ENCODE results near the gene FLYWCH2. TPM values are rescaled to one million over a fixed set of nuclear protein-coding genes. Genes with fewer than 3 reads are reported as not detected.

The FLYWCH2 gene, protein sequence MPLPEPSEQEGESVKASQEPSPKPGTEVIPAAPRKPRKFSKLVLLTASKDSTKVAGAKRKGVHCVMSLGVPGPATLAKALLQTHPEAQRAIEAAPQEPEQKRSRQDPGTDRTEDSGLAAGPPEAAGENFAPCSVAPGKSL
- polyA plus RNA-seq (ENCODE audit: insufficient read length in 3 of 3) = 10 to 100 TPM; 15.5 to 30.4 (median 30.0) TPM
- long read RNA-seq, donor 1, transcript FLYWCH2-202 (4 exons, 1,036 nt) = major isoform, 13 of 44 reads
- long read RNA-seq, donor 1, transcript FLYWCH2-203 (3 exons, 754 nt) = minor isoform, 7 of 44 reads
- long read RNA-seq, donor 1, partial matches to known transcripts = 23 of 44 reads
- long read RNA-seq, donor 1, other reads (novel, unspliced or antisense) = 0 of 44 reads
- long read RNA-seq, donor 2, transcript FLYWCH2-202 (4 exons, 1,036 nt) = major isoform, 23 of 40 reads
- long read RNA-seq, donor 2, partial matches to known transcripts = 16 of 40 reads
- long read RNA-seq, donor 2, other reads (novel, unspliced or antisense) = 0 of 40 reads
- long read RNA-seq, donor 3, transcript FLYWCH2-203 (3 exons, 754 nt) = minor isoform, 5 of 45 reads
- long read RNA-seq, donor 3, transcript FLYWCH2-202 (4 exons, 1,036 nt) = major isoform, 24 of 45 reads
- long read RNA-seq, donor 3, partial matches to known transcripts = 14 of 45 reads
- long read RNA-seq, donor 3, other reads (novel, unspliced or antisense) = 0 of 45 reads
- long read RNA-seq, donor 4, transcript FLYWCH2-202 (4 exons, 1,036 nt) = major isoform, 10 of 12 reads
- long read RNA-seq, donor 4, partial matches to known transcripts = 0 of 12 reads
- long read RNA-seq, donor 4, other reads (novel, unspliced or antisense) = 0 of 12 reads
- long read RNA-seq, donor 5 = 0 reads
- long read RNA-seq, donor 6, transcript FLYWCH2-202 (4 exons, 1,036 nt) = major isoform, 15 of 24 reads
- long read RNA-seq, donor 6, partial matches to known transcripts = 5 of 24 reads
- long read RNA-seq, donor 6, other reads (novel, unspliced or antisense) = 0 of 24 reads
- long read RNA-seq, donor 7, transcript FLYWCH2-203 (3 exons, 754 nt) = minor isoform, 5 of 43 reads
- long read RNA-seq, donor 7, transcript FLYWCH2-202 (4 exons, 1,036 nt) = major isoform, 24 of 43 reads
- long read RNA-seq, donor 7, partial matches to known transcripts = 14 of 43 reads
- long read RNA-seq, donor 7, other reads (novel, unspliced or antisense) = 0 of 43 reads
- long read RNA-seq, donor 8 = 0 reads
- long read RNA-seq, donor 9, transcript FLYWCH2-202 (4 exons, 1,036 nt) = major isoform, 17 of 27 reads
- long read RNA-seq, donor 9, partial matches to known transcripts = 8 of 27 reads
- long read RNA-seq, donor 9, other reads (novel, unspliced or antisense) = 0 of 27 reads
- long read RNA-seq, donor 10, transcript FLYWCH2-202 (4 exons, 1,036 nt) = major isoform, 15 of 28 reads
- long read RNA-seq, donor 10, partial matches to known transcripts = 9 of 28 reads
- long read RNA-seq, donor 10, other reads (novel, unspliced or antisense) = 0 of 28 reads
- long read RNA-seq, donor 11, transcript FLYWCH2-202 (4 exons, 1,036 nt) = major isoform, 22 of 27 reads
- long read RNA-seq, donor 11, partial matches to known transcripts = 5 of 27 reads
- long read RNA-seq, donor 11, other reads (novel, unspliced or antisense) = 0 of 27 reads
- long read RNA-seq, donor 12, partial matches to known transcripts = 0 of 6 reads
- long read RNA-seq, donor 12, other reads (novel, unspliced or antisense) = 0 of 6 reads
- long read RNA-seq, donor 13 = 0 reads
- long read RNA-seq, donor 14, transcript FLYWCH2-202 (4 exons, 1,036 nt) = major isoform, 24 of 32 reads
- long read RNA-seq, donor 14, partial matches to known transcripts = 5 of 32 reads
- long read RNA-seq, donor 14, other reads (novel, unspliced or antisense) = 0 of 32 reads
- long read RNA-seq, donor 15, transcript FLYWCH2-202 (4 exons, 1,036 nt) = major isoform, 5 of 7 reads
- long read RNA-seq, donor 15, partial matches to known transcripts = 0 of 7 reads
- long read RNA-seq, donor 15, other reads (novel, unspliced or antisense) = 0 of 7 reads
- long read RNA-seq, donor 16, transcript FLYWCH2-202 (4 exons, 1,036 nt) = major isoform, 33 of 57 reads
- long read RNA-seq, donor 16, partial matches to known transcripts = 23 of 57 reads
- long read RNA-seq, donor 16, other reads (novel, unspliced or antisense) = 0 of 57 reads

DNA sequence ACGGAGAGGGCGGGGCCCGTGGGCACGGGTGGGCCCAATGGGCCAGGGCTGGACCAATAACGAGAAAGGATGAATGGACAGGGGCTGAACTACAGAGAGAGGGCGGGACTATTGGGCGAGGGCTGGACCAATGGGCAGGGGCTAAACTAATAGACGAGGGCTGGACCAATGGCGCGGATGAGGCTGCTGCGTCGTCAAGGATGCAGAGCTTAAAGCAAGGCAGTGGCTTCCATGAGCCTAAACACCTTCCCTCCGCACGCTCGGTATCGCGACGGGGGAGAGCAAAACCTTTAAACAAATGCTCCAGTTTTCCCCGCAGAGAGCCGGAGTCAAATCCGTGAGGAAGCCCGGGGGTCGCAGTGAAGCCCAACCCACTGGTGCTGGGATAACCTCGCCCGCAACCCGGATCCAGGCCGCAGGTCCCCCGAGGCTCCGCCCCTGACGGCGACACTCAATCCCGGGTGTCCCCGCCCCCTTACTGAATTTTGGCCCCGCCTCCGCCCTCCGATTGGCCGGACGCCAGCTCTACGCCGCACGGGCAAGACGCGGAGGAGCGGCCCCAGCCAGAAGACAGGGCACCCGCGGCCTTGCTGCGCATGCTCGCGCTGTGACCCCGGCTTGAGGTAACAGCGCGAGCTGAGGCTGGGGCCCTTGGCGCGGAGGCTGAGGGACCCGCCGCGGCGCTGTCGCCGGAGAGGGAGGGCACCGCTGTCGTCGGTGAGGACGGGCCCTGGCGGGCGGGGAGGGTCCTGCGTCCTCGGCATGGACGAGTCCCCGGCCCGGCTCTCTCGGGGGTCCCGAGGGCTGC is at the start of gene FLYWCH2:
Gene FLYWCH2 (plus strand): TSS at position 566 of the 808 bp plus-strand sequence. CDS start 13,235 bp downstream, outside the sequence.
- peak; percentile 94 to 98 (median 97) for DNase-seq (ENCODE audit: extremely low read depth in 1 of 11, low read depth in 9 of 11, low spot score in 4 of 11)

DNA sequence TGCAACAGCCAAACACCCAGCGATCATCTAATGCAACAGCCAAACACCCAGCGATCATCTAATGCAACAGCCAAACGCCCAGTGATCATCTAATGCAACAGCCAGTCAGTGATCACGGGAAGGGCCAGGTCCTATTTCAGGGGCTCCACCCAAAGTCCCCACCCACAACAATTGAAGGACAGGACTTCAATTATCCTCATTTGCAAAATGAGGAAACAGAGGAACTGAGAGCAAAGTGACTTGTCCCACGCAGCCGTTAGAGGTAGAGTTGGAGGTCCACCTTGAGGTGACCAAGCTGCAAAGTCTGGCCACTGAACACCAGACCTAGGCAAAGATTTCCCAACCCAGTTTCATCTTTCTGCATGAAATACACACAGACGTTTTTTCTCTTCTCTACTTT is 49.2 kb upstream of the FLYWCH2 start:
- DNase-seq (ENCODE audit: extremely low read depth in 1 of 11, low read depth in 9 of 11, low spot score in 4 of 11) = no peak

DNA sequence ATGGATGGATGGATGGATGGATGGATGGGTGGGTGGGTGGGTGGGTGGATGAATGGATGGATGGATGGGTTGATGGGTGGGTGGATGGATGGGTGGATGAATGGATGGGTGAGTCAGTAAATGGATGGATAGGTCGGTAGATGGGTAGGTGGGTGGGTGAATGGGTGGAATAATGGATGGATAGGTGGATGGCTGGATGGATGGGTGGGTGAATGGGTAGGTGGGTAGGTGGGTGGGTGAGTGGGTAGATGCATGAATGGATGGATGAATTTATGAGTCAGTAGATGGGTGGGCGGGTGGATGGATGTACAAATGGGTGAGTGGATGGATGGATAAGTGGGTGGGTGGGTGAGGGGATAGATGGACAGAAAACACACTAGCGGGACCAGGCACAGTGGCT is 48.0 kb upstream of the FLYWCH2 start:
- DNase-seq (ENCODE audit: extremely low read depth in 1 of 11, low read depth in 9 of 11, low spot score in 4 of 11) = no peak

DNA sequence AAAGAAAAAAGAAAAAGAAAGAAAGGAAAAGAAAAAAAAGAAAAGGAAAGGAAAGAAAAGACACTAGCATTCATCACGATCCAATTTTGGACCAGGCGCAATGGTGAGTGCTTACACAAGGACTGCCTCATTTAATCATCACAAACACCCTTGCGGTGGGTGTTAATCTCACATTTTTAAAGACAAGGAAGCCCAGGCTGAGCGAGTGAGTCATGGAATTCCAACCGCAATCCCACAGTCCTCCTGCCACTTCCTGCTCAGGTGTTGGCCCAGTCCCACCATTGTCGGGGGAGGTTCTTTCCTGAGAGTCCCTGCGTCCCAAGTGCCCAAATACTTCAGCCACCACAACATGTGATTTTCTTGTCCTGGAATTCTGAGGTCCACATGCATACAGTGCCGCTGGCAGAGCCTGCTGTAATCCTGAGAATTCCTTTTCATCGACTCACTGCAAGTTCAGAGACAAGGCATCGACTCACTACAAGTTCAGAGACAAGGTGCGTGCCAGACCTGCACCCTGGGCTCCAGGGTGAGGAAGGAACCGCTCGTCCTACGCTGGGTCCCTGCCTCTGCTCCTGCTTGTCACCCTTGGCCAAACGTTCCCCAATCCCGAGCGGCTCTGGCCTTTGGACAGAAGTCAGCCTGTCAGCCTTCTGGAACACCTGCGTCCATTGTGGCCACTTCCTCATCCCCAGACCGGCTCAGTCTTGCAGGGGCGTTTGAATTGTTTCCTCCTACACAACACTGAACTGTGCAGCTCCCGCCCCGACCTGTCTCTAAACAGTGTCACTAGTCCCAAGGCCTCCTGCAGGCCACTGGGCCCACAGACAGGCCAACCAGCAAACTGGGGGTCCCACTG is 47.1 kb upstream of the FLYWCH2 start:
- no peak for DNase-seq (ENCODE audit: extremely low read depth in 1 of 11, low read depth in 9 of 11, low spot score in 4 of 11)

DNA sequence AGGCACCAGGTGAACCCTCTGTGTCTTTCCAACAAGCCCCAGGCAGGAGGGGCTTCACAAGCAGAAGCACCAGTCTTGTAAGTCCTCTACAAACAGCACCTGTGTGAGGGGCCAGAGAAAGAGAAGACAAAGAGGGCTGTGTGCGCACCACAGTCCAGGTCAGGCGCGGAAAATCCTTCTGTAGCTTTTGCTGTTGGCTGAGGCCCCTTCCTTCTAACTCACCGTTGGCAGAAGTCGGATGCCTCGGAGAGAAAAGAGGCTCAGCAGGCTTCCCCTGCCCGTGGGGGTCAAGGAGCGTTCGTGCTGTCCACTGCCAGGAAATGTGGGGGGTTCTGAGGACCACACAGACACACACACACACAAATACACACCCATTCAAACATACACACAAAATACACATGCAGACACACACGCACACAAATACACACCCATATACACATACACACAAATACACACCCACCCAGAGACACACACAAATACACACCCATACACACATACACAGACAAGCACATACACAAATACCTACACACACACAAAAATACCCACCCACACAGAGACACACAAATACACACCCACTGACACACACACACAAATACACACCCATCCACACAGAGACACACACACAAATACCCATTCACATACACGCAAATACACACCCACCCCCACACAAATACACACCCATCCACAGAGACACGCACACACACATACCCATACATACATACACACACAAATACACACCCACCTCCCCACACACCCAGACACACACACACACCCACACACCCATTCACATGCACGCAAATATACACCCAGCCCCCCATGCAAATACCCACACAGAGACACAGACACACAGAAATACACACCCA is 46.1 kb upstream of the FLYWCH2 start:
- DNase-seq (ENCODE audit: extremely low read depth in 1 of 11, low read depth in 9 of 11, low spot score in 4 of 11) = no peak

DNA sequence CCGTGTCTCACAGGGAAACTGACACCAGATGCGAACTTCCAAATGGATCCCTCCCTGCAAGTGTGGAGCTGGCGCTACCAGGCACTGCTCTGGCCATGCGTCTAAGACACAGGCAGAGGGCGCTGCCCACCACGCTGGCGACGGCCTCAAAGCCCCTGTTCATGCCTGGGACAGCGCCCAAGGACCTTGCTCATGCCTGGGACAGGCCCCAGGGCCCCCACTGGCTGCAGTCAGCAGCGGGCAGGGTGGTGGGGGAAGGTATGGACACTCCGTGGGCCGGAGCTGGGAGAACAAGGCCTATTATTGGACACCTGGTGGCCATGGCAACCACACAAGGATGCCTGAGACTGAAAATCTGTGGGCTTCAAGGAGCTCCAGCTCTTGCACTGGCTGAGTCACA is 44.1 kb upstream of the FLYWCH2 start:
- peak in 7 of 11 donors; percentile 37 to 57 (median 49) for DNase-seq (ENCODE audit: extremely low read depth in 1 of 11, low read depth in 9 of 11, low spot score in 4 of 11)

DNA sequence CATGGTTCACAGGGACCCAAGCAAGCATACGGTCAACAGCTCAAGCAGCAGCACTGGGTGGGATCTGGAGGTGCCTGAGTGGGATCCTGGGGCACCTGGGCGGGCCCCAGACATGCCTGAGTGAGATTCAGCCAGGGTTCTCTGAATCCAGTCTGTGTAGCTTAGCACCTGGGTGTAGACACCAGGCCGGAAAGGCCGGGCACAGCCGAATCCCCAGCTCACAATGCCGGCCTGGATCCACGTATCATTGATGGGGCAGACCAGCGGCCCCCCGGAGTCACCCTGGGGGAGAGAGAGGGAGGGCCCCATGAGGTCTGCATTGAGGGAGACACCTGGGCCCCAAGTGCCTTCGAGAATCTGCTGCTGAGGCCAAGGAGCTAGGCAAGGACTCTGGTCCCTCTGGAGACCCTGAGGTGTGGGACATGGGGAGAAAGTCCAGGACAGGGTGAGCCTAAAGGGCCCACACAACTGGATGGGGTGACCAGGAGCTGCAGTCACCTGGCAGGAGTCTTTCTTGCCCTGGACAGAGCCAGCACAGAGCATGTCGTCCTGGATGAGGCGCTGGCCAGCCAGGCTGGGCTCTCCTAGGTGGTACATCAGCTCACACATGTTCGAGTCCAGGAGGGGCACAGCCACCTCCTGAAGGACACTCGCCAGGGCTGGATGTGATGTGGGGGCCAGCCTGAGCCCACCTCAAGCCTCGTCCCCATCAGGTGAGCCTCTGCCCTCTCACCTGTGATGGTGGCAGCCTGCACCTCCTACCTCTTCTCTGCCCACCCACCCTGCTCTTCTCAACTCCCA is 43.2 kb upstream of the FLYWCH2 start:
- DNase-seq (ENCODE audit: extremely low read depth in 1 of 11, low read depth in 9 of 11, low spot score in 4 of 11) = no peak

DNA sequence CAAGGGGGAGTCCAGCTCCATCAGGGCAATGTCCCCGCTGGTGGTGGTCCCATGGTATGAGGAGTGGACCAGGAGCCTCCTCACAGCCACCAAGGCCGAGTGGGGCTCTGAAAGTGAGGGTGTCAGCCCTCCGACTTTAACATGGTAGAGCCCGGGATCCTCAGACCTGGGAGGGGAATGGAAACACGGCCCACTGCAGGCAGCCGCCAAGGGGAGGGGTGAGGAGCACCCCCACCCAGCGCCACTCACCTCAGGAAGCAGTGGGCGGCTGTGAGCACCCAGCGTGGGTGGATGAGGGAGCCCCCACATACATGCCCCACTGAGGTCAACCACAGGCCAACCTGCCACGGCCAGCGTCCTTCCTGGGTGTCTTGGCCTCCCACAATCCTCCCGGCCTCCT is 42.1 kb upstream of the FLYWCH2 start:
- DNase-seq (ENCODE audit: extremely low read depth in 1 of 11, low read depth in 9 of 11, low spot score in 4 of 11) = no peak

DNA sequence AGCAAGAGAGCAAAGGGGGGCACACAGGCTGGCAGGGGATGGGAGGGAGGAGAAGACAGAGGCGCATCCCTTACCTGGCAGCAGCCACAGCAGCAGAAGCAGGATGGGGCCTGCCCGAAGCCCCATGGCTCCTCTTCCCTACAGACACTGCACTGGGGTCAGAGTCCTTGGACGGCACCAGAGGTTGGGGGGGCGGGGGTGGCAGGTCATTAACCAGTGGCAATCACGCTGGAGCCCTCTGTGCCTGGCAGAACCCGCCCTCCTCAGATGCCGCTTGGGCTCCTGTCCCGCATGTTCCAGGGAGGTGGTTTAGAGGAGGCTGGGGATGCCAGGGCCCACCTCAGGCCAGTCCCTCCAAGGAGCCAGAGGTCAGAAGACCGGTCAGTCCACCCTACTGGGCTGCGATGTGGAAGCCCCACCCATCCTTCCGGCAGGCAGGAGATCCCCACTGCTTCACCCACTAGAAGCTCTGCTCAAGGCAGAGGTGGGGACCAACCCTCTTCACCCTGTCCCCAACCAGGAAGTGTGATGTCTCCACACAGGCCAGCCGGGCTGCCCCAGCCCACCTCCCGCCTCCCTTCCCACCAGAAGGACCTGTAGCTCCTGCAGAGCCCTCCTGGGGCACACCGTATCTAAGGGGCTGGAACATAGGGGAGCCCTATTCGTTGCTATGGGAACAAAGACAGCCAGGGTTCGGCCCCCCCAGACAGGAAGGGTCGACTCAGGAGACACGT is 41.2 kb upstream of the FLYWCH2 start:
- no peak for DNase-seq (ENCODE audit: extremely low read depth in 1 of 11, low read depth in 9 of 11, low spot score in 4 of 11)

DNA sequence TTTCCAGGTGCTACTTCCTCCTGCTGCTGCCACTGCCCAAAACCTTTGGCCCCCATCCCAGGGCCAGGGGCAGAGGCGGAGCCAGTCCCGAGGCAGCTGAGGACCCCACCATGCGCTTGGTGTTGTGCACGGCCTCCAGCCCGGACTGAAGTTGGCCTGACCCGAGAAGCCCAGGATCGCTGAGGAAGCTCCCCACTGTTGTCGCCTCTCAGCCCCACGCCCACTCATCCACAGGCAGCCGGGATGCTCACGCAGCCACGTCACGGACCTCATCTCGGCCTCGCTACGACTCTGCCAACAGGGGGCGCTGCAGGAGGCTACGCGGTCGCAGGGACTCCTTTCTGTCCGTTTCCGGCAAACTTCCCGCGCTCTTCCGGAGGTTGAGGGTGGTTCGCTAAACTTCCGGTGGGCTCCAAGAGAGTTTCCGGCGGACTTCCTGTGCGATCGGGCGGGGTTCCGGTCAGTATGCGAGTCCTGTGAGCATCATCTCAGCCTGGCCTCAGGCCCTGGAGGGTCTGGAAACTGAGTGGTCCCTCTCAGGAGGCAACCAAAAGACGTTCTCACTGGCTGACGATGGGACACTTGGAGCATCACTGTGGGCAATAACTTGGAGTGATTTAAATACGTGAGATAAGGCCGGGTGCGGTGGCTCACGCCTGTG is 40.5 kb upstream of the FLYWCH2 start:
- peak in 3 of 11 donors; percentile 38 to 71 (median 47) for DNase-seq (ENCODE audit: extremely low read depth in 1 of 11, low read depth in 9 of 11, low spot score in 4 of 11)

DNA sequence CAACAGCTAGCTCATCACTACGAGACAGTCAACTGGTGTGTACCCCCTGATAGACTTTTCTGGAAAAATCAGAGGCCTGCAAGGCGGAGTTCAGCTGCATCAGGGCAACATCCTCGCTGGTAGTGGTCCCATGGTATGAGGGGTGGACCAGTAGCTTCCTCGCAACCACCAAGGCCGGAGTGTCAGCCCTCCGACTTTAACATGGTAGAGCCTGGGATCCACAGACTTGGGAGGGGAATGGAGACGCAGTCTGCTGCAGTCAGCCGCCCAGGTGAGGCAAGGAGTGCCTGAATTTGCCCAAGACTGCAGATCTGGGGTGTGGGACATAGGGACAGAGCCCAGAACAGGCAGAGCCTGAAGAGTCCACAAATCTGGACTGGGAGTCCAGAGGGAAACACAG is 39.5 kb upstream of the FLYWCH2 start:
- DNase-seq (ENCODE audit: extremely low read depth in 1 of 11, low read depth in 9 of 11, low spot score in 4 of 11) = no peak

DNA sequence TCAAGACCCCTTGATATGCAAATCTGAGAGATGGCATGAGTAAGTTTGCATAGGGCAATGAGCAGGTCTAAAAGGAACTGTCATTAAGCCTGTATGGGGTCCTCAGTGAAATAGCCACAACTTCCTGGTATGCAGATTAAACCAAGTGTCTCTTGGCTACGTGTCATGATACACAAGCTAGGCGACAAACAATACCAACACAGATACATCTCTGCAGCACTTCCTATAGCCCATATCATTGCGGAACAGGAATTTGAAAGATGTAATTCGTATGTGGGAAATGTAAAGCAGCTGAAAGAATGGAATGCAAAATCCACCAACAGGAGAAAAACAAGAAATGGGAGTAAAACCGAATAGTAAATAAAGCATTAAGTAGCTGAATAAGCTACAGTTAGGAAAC is 37.9 kb upstream of the FLYWCH2 start:
- DNase-seq (ENCODE audit: extremely low read depth in 1 of 11, low read depth in 9 of 11, low spot score in 4 of 11) = no peak
